ENCODE measurements around the gene ELK4.

The ELK4 gene

GRCh38 chr1:205629751-205630150 is 2.1 kb downstream of the ELK4 start:
- DNase-seq (peak; percentile 18), ATAC-seq (no peak)

- DNase-seq, result no peak
- no peak for ATAC-seq
These were observed 3.9 kb downstream of the ELK4 start for GRCh38 chr1:205627956-205628355.

- DNase-seq, result no peak
- ATAC-seq, result no peak
These were observed 5.6 kb downstream of the ELK4 start for GRCh38 chr1:205626216-205626615.

- DNase-seq, result no peak
- no peak for ATAC-seq
These were observed 8.2 kb downstream of the ELK4 start for GRCh38 chr1:205623646-205624045.

GRCh38 chr1:205620269-205620668 is 11.5 kb downstream of the ELK4 start:
- ATAC-seq, result no peak

GRCh38 chr1:205619376-205619775 is 12.4 kb downstream of the ELK4 start:
- DNase-seq, result no peak
- ATAC-seq, result no peak

More at GRCh38 chr1:205620269-205620668, 11.5 kb downstream of the ELK4 start:
- no peak for DNase-seq

GRCh38 chr1:205616563-205617293 is 15.1 kb downstream of the ELK4 start:
- DNase-seq, result no peak
- no peak for ATAC-seq

GRCh38 chr1:205615789-205616188 is 16.0 kb downstream of the ELK4 start:
- ATAC-seq, result no peak

GRCh38 chr1:205613854-205614412 is 17.9 kb downstream of the ELK4 start:
- DNase-seq (no peak), ATAC-seq (no peak)

More at GRCh38 chr1:205615789-205616188, 16.0 kb downstream of the ELK4 start:
- DNase-seq, result no peak

GRCh38 chr1:205612556-205612955 is 19.3 kb downstream of the ELK4 start:
- no peak for DNase-seq
- ATAC-seq, result no peak

- DNase-seq (no peak), ATAC-seq (no peak)
These were observed 19.7 kb downstream of the ELK4 start for GRCh38 chr1:205612104-205612503.

GRCh38 chr1:205610901-205611466 is 20.8 kb downstream of the ELK4 start:
- ATAC-seq (no peak), DNase-seq (no peak)

GRCh38 chr1:205610036-205610435 is 21.8 kb downstream of the ELK4 start:
- DNase-seq, result no peak

GRCh38 chr1:205604825-205605505 is 26.8 kb downstream of the ELK4 start:
- ATAC-seq (no peak), DNase-seq (no peak)

More at GRCh38 chr1:205610036-205610435, 21.8 kb downstream of the ELK4 start:
- ATAC-seq, result no peak

GRCh38 chr1:205604059-205604458 is 27.8 kb downstream of the ELK4 start:
- ATAC-seq (no peak), DNase-seq (no peak)

- ATAC-seq (no peak), DNase-seq (no peak)
These were observed 30.6 kb downstream of the ELK4 start for GRCh38 chr1:205601205-205601604.

- ATAC-seq, result peak; percentile 87
These were observed 31.7 kb downstream of the ELK4 start for GRCh38 chr1:205600085-205600484.

GRCh38 chr1:205599669-205600042 is 32.2 kb downstream of the ELK4 start:
- no peak for DNase-seq
- no peak for ATAC-seq

More at GRCh38 chr1:205600085-205600484, 31.7 kb downstream of the ELK4 start:
- no peak for DNase-seq

- no peak for DNase-seq
- no peak for ATAC-seq
These were observed 32.8 kb downstream of the ELK4 start for GRCh38 chr1:205598841-205599668.

- ATAC-seq, result no peak
- DNase-seq, result no peak
These were observed 34.0 kb downstream of the ELK4 start for GRCh38 chr1:205597691-205598314.

- no peak for ATAC-seq
These were observed 34.9 kb downstream of the ELK4 start for GRCh38 chr1:205596876-205597275.

GRCh38 chr1:205595861-205596260 is 36.0 kb downstream of the ELK4 start:
- DNase-seq (no peak), ATAC-seq (no peak)

More at GRCh38 chr1:205596876-205597275, 34.9 kb downstream of the ELK4 start:
- DNase-seq, result no peak
